HepG2 (cell line): Measurements from ENCODE around the gene GNA12. TPM values are rescaled to one million over a fixed set of nuclear protein-coding genes. Genes with fewer than 3 reads are reported as not detected.

Experiments used
- ATAC-seq: fragments of 200-7000 bp; cut with Tn5 transposase; 3 replicates; pipeline ENCODE4 v1.9.1; 2020; ENCODE audit warnings: mild to moderate bottlenecking, moderate library complexity
- BruUV-seq: library from RNA; stranded (reverse); fragments of 400-500 nt; replicated peaks from 2 replicates; lab custom pipeline; 2021; lab: Mats Ljungman, UMichigan
- CTCF ChIA-PET: fragments of 300-600 bp; formaldehyde crosslinking; extraction: SDS; loops from one replicate; lab custom pipeline; 2021; ENCODE audit warnings: low total read pairs, inconsistent platforms, low intra/inter-chr PET ratio; lab: Yijun Ruan, JAX
- POLR2A ChIA-PET: fragments of 350-600 bp; sonication (Branson Sonifier 250); formaldehyde crosslinking; loops from one replicate; lab custom pipeline; 2020; ENCODE audit warnings: antibody characterized with exemption, inconsistent platforms; lab: Yijun Ruan, JAX
- DNase-seq: peaks from one replicate; pipeline ENCODE4 v3.0.0-alpha.2; 2015; ENCODE audit warnings: low spot score
- FAIRE-seq: peaks from 3 replicates; lab custom pipeline; 2011; peaks lifted over from hg19 to GRCh38; lab: Jason Lieb, UNC
- H2AFZ ChIP-seq: one replicate; pipeline ENCODE4 v1.6.1; 2011; ENCODE audit warnings: low read length, inconsistent platforms
- H3K27ac ChIP-seq: fragments of 300-600 bp; 3 replicates; pipeline ENCODE4 v1.8.0; 2011; ENCODE audit warnings: mixed run types, mild to moderate bottlenecking, mixed read lengths, low read length, inconsistent platforms; ENCODE audit not compliant: insufficient read depth; ENCODE audit errors: extremely low read length
- H3K27me3 ChIP-seq, 2 experiments: fragments of 200-600 bp in 1 of 2; 2 replicates in 1 of 2; 3 replicates in 1 of 2; pipeline versions ENCODE4 v1.6.0 to v1.8.0; 2011; ENCODE audit warnings: low read length in 2 of 2, mild to moderate bottlenecking in 2 of 2, moderate library complexity in 2 of 2, inconsistent platforms in 1 of 2; ENCODE audit not compliant: insufficient read depth in 2 of 2, control insufficient read depth in 1 of 2
- H3K36me3 ChIP-seq, 2 experiments: fragments of 200-600 bp in 1 of 2; replicated peaks in 1 of 2; 2 replicates in 1 of 2; 3 replicates in 1 of 2; pipeline versions ENCODE4 v1.5.1 to v1.8.0; 2011; ENCODE audit warnings: low read length in 2 of 2, inconsistent platforms in 1 of 2; ENCODE audit not compliant: insufficient read depth in 2 of 2, control insufficient read depth in 1 of 2
- H3K4me1 ChIP-seq: 2 replicates; pipeline ENCODE4 v1.5.1; 2012; ENCODE audit warnings: low read length, inconsistent platforms; ENCODE audit not compliant: insufficient read depth
- H3K4me2 ChIP-seq: 2 replicates; pipeline ENCODE4 v1.6.0; 2011; ENCODE audit warnings: low read depth, low read length, inconsistent platforms
- H3K4me3 ChIP-seq, 3 experiments: fragments of 200-600 bp in 1 of 3; sonication (generic), shearing (Covaris generic) in 1 of 3; replicated peaks in 1 of 3; 2 replicates each; pipeline ENCODE4 v1.5.1; 2011 to 2016; ENCODE audit warnings: low read length in 3 of 3, inconsistent platforms in 2 of 3, low read depth in 2 of 3, mild to moderate bottlenecking in 2 of 3, control low read depth in 1 of 3, mixed read lengths in 1 of 3; ENCODE audit not compliant: insufficient read depth in 1 of 3
- H3K79me2 ChIP-seq: one replicate; pipeline ENCODE4 v1.6.1; 2011; ENCODE audit warnings: low read length, inconsistent platforms; ENCODE audit not compliant: insufficient read depth
- H3K9ac ChIP-seq: 2 replicates; pipeline ENCODE4 v1.6.0; 2011; ENCODE audit warnings: mild to moderate bottlenecking, low read depth, low read length, inconsistent platforms; ENCODE audit not compliant: insufficient read depth
- H3K9me3 ChIP-seq: 2 replicates; pipeline ENCODE4 v1.5.1; 2012; ENCODE audit warnings: mild to moderate bottlenecking, low read length
- H4K20me1 ChIP-seq: 2 replicates; pipeline ENCODE4 v1.6.0; 2011; ENCODE audit warnings: inconsistent platforms, mild to moderate bottlenecking, low read length, moderate library complexity; ENCODE audit not compliant: insufficient read depth
- EED ChIP-seq: sonication (generic); formaldehyde crosslinking; IDR thresholded peaks from 2 replicates; pipeline ENCODE4 v1.5.0; 2020; ENCODE audit warnings: mild to moderate bottlenecking, missing genetic modification reagents
- FOXO1 ChIP-seq: sonication (generic); formaldehyde crosslinking; IDR thresholded peaks from 2 replicates; pipeline ENCODE4 v1.4.0; 2020; ENCODE audit warnings: missing genetic modification reagents
- PHF21A ChIP-seq: sonication (generic); formaldehyde crosslinking; IDR thresholded peaks from 2 replicates; pipeline ENCODE4 v1.5.0; 2020; ENCODE audit warnings: mild to moderate bottlenecking, missing genetic modification reagents
- ZFP36L2 ChIP-seq: sonication (generic); formaldehyde crosslinking; IDR thresholded peaks from 2 replicates; pipeline ENCODE4 v1.4.0; 2020; ENCODE audit warnings: missing genetic modification reagents
- ZNF33B ChIP-seq: sonication (generic); formaldehyde crosslinking; IDR thresholded peaks from 2 replicates; pipeline ENCODE4 v1.5.1; 2020; ENCODE audit warnings: mild to moderate bottlenecking, missing genetic modification reagents
- ZNF7 ChIP-seq: IDR thresholded peaks from 2 replicates; pipeline ENCODE4 v1.6.1; 2016; ENCODE audit warnings: missing biosample characterization, missing genetic modification reagents
- ZNF790 ChIP-seq: sonication (generic); formaldehyde crosslinking; IDR thresholded peaks from 2 replicates; pipeline ENCODE4 v1.8.0; 2022; ENCODE audit warnings: missing genetic modification reagents, mild to moderate bottlenecking, borderline replicate concordance
- ZNF879 ChIP-seq: sonication (generic); formaldehyde crosslinking; IDR thresholded peaks from 2 replicates; pipeline ENCODE4 v1.8.1; 2023; ENCODE audit warnings: missing genetic modification reagents
- WGBS: methylation state at CpG from one replicate; pipeline ENCODE4 v1.1.6; 2017; ENCODE audit warnings: low lambda C conversion rate; 5-methylcytosine and 5-hydroxymethylcytosine counted together
- in situ Hi-C: cut with HindIII; loops from 2 replicates; pipeline ENCODE4 v1.10.0; 2017; ENCODE audit warnings: low pct_unique_long_range_greater_than_20kb; ENCODE audit not compliant: extremely low pct_ligation_motif_present
- intact Hi-C: fragments of 100-400 bp; cut with micrococcal nuclease; formaldehyde crosslinking; loops from one replicate; pipeline ENCODE4 v1.10.0; 2022; ENCODE audit not compliant: unreplicated experiment
- polyA plus RNA-seq, 8 experiments: library from polyadenylated mRNA; depleted of rRNA in 3 of 8; stranded (reverse) in 7 of 8; unstranded in 1 of 8; fragments of >200 nt; fragmentation: Illumina TruSeq in 4 of 8; extraction: Trizol in 4 of 8; gene quantifications; 2 replicates each; pipeline versions ENCODE4 v1.2.1 to v1.2.3, GENCODE V29; 2011 to 2016; ENCODE audit warnings: low read depth in 4 of 8, missing spikeins in 1 of 8, mixed read lengths in 1 of 8; ENCODE audit not compliant: insufficient read depth in 1 of 8
- total RNA-seq, 5 experiments: library from RNA; depleted of rRNA; stranded (reverse); fragments of >200 nt; fragmentation: Illumina TruSeq; extraction: Trizol; gene quantifications; 2 replicates each; pipeline ENCODE4 v1.2.3, GENCODE V29; 2016; ENCODE audit warnings: low read depth in 1 of 5
- TF ChIP-seq, protein P1 (sequence below): sonication (generic); formaldehyde crosslinking; IDR thresholded peaks from 2 replicates; pipeline ENCODE4 v1.4.0; 2020; ENCODE audit warnings: mild to moderate bottlenecking, missing genetic modification reagents
- TF ChIP-seq, protein P2 (sequence below), 2 experiments: sonication (generic) in 1 of 2; formaldehyde crosslinking in 1 of 2; IDR thresholded peaks; 2 replicates each; pipeline versions ENCODE4 v1.6.1 to v1.9.0; 2014 to 2022; ENCODE audit warnings: antibody characterized with exemption in 1 of 2, borderline replicate concordance in 1 of 2, inconsistent platforms in 1 of 2, low read depth in 1 of 2, missing genetic modification reagents in 1 of 2
- TF ChIP-seq, protein P3 (sequence below): IDR thresholded peaks from 2 replicates; pipeline ENCODE4 v1.6.1; 2016; ENCODE audit warnings: missing biosample characterization, missing genetic modification reagents, low read depth
- TF ChIP-seq, protein P4 (sequence below): sonication (generic); formaldehyde crosslinking; IDR thresholded peaks from 2 replicates; pipeline ENCODE4 v1.5.0; 2020; ENCODE audit warnings: missing genetic modification reagents, mild to moderate bottlenecking, borderline replicate concordance

GNA12 gene
- total and polyA plus RNA-seq, 2 of the 13 experiments (the other 11 are each of a cell fraction or from before 2014, with no cell fraction given): 16.2 to 50.9 TPM

DNA sequence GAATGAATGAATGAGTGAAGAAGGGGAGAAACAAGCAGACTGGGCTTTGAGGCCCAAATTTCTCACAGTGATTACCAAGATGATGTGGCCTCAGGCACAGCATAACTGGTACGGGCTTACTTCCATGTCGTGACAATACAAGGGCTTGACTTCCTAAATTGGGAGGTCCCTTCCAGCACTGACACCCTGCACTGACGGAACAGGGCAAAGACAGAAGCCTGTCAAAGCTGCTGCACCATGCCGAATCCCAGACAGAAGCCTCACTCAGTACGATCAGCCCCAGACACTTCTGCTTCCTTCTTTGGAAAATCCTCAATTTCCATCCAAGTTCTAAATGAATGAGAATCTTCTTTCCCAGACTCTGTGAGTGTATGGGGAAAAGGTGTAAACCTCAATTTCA, 51.9 kb downstream of the GNA12 start (continued):
- TF ChIP-seq, protein P1, sequence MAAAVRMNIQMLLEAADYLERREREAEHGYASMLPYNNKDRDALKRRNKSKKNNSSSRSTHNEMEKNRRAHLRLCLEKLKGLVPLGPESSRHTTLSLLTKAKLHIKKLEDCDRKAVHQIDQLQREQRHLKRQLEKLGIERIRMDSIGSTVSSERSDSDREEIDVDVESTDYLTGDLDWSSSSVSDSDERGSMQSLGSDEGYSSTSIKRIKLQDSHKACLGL (CRISPR knock-in tag): no peak
- TF ChIP-seq FOXO1 (CRISPR knock-in tag) (no peak), ZNF33B (no peak), PHF21A (CRISPR knock-in tag) (no peak)
- TF ChIP-seq, protein P2, sequence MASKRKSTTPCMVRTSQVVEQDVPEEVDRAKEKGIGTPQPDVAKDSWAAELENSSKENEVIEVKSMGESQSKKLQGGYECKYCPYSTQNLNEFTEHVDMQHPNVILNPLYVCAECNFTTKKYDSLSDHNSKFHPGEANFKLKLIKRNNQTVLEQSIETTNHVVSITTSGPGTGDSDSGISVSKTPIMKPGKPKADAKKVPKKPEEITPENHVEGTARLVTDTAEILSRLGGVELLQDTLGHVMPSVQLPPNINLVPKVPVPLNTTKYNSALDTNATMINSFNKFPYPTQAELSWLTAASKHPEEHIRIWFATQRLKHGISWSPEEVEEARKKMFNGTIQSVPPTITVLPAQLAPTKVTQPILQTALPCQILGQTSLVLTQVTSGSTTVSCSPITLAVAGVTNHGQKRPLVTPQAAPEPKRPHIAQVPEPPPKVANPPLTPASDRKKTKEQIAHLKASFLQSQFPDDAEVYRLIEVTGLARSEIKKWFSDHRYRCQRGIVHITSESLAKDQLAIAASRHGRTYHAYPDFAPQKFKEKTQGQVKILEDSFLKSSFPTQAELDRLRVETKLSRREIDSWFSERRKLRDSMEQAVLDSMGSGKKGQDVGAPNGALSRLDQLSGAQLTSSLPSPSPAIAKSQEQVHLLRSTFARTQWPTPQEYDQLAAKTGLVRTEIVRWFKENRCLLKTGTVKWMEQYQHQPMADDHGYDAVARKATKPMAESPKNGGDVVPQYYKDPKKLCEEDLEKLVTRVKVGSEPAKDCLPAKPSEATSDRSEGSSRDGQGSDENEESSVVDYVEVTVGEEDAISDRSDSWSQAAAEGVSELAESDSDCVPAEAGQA (IDR thresholded peaks at IDR 0.05; ENCODE audit: low read depth): no peak
- TF ChIP-seq, protein P2 (CRISPR knock-in tag; IDR thresholded peaks at IDR 0.05; ENCODE audit: borderline replicate concordance): no peak

DNA sequence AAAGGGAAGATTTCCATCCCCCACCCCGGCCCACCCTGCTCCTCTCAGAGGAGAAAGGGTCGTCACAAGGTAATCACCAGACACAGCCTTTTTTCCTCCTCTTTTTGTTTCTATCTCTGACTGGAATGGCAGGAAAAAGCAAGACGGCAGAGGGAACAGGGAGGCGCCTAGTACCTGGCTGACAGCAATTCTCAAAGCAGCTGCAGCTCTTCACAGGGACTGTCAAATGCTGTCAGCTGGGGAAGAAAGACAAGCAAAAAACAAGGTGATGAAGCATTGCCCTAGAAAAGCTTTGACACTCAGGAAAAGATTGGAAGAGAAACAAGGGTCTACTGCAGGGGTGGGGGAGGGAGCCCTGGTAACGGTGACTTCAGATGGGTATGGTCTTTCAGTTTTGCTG, 52.7 kb downstream of the GNA12 start:
- Histone ChIP-seq H3K27ac (no peak overlapping the region), H4K20me1 (no peaks in the 10 kb centered on the region), H3K4me2 (no peak overlapping the region), H3K4me3 (no peak overlapping the region), H3K36me3 (peaks cover 33 to 76% of the 10 kb centered on the region in 2 experiments), H2AFZ (no peak overlapping the region), H3K27me3 (no peaks in the 10 kb centered on the region), H3K9me3 (no peaks in the 10 kb centered on the region), H3K4me1 (no peaks in the 10 kb centered on the region), H3K9ac (no peak overlapping the region), H3K79me2 (peaks cover 15% of the 10 kb centered on the region)
- ATAC-seq: no peak
- FAIRE-seq: no peak
- no peak for DNase-seq
- in situ Hi-C loops: no loop called here
- ChIA-PET CTCF (no interaction called here), POLR2A (no interaction called here)
- intact Hi-C loops: no loop called here
- WGBS: 97% methylated on average over 5 of the region's 5 CpGs
- no peak for TF ChIP-seq ZFP36L2 (CRISPR knock-in tag)
- TF ChIP-seq, protein P3, sequence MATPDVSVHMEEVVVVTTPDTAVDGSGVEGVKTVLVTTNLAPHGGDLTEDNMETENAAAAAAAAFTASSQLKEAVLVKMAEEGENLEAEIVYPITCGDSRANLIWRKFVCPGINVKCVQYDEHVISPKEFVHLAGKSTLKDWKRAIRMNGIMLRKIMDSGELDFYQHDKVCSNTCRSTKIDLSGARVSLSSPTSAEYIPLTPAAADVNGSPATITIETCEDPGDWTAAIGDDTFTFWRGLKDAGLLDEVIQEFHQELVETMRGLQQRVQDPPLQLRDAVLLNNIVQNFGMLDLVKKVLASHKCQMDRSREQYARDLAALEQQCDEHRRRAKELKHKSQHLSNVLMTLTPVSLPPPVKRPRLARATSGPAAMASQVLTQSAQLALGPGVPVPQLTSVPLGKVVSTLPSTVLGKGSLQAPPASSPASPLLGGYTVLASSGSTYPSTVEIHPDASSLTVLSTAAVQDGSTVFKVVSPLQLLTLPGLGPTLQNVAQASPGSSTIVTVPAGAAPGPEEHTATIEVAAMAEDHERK (CRISPR knock-in tag): no peak
- TF ChIP-seq, protein P4, sequence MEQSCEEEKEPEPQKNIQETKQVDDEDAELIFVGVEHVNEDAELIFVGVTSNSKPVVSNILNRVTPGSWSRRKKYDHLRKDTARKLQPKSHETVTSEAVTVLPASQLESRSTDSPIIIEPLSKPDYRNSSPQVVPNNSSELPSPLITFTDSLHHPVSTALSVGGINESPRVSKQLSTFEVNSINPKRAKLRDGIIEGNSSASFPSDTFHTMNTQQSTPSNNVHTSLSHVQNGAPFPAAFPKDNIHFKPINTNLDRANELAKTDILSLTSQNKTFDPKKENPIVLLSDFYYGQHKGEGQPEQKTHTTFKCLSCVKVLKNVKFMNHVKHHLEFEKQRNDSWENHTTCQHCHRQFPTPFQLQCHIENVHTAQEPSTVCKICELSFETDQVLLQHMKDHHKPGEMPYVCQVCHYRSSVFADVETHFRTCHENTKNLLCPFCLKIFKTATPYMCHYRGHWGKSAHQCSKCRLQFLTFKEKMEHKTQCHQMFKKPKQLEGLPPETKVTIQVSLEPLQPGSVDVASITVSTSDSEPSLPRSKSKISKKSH (CRISPR knock-in tag): no peak
- TF ChIP-seq ZNF790 (CRISPR knock-in tag): no peak
- no peak for TF ChIP-seq ZNF7 (CRISPR knock-in tag)
- no peak for TF ChIP-seq ZNF879
- TF ChIP-seq EED (CRISPR knock-in tag): no peak
- no TSS peak for BruUV-seq
